HG02884 (cell line): ENCODE measurements around the gene CELF2.
A peak's percentile ranks its signal among the peaks of the same experiment; 100 is the strongest.

ENCODE experiments used
- ATAC-seq: cut with Tn5 transposase; IDR thresholded peaks from one replicate; pipeline ENCODE4 v1.9.1; 2021; ENCODE audit warnings: mild to moderate bottlenecking, moderate library complexity; ENCODE audit not compliant: unreplicated experiment

Gene CELF2

DNA sequence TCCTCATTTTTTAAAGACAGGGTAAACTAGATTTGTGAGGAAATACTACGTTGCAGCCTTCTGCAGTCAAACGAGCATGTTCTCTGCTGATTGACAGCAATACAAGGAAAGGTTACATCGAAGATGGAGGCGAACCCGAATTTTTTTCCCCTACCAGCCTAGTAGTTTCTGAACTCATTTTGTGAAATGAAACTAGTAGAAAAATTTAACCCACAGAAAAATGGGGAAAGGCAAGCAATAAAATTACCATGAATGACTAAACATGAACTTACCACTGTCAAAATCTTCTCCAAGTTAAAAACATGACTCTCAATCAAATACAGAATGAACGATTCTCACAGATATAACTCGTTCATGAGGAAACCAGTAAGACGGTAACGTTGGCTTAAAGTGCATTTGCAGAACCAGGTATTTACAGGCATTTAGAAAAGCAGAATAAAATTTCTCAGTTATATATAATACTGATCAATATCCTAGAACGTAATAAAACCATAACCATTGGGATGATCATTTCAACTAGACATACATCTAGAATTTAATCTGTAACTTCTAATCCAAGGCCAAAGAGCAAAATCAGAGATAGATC, 73.9 kb downstream of the CELF2 start:
- peak; percentile 53 for ATAC-seq

DNA sequence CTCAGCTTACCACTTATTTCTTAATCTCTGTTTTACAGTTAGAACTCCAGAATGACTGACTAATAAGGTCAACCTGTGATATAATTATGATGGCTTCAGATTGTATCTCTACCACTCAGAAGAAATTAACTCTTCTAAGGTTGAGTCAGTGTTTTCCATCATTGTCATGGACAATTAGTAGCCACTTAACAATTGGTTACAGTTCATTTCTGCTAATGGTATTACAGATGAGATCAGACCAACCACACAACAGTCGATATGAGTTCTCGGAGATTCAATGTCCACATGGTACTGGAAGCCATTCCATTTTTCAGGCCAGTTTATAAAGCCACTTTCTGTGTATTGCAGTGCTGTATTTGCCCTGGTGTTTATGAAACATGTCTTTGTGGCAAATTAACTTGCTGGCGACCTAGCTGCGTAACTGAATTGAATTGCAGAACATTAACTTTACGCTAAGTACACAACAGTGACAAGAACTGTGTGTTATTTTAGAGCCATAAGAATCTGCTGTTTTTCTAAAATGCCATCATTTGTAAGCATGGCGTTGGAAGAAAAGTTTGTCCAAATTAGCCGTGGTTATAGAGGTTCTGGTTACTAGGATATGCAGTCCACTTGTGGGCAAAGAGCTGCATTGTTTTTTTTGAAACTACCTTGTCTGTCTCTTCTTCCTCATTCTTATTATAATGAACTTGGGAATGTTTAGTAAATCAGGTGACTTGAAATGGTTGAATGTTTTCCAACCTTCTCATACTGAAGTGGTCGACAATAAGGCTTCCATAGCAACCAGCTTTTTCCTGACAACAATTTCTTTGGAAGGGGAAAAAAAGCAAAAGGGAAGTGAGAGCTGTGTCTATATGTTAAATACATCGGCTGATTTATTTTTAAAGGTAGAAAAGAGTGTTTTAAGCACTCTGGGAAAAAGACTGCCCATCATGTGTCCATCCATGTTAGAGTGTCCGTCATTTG, 76.4 kb downstream of the CELF2 start:
- no peak for ATAC-seq

DNA sequence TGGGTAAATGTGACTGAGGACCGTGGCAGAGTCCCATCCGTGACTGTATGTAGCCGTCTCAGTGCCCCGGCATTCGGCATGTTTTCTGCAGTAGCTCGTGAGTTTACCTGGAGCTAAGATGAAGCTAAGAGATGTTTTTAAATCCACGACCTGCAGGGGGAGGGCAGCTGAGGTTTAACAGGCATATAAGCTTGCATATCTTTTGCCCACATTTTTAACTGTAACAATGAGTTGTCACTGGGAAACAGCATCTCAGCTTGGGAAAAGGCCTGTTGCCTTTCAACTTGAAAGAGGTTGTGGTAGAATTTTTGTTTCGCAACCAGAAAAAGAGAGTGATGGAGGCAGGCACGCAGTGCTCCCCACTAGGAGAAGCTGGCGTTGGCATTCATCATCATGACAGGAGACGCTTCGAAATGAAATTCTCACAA, 77.7 kb downstream of the CELF2 start:
- no peak for ATAC-seq

DNA sequence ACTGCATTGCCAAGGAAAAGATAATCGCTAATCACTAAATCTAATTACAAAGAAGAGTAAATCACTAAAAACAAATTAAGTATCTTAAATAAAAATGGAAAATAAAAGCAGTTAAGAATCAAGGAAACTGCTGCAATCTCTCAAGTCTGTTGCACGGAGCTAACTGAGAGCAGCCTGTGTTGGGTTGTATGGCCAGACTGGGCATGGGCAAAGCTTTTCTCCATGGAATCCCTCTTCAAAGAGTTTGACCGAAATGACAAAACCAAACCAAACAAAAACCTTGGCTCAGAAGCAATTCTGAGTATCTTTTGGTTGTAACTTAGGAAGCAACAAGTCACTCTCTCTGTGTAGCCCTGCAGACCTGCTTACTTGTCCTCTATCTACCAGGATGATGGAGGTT, 78.8 kb downstream of the CELF2 start:
- ATAC-seq, result no peak

DNA sequence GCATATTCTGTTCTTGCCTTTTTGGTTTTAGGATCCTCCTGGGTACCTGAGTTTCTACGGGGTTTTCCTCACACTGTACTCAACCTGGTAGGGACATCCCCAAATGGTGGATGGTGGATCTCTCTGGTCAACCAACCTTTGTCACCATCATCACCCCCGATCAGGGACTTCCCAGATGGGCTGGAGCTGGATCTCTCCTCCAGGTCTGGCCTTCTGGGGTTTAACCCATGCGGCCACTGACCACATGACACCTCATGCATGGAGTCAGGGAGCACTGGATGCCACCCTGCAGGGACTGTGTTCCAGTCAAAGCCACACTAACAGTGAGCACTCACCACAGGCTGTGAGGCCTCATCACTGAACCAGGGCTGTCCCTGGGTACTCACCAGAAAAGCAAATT, 80.0 kb downstream of the CELF2 start:
- peak; percentile 67 for ATAC-seq

DNA sequence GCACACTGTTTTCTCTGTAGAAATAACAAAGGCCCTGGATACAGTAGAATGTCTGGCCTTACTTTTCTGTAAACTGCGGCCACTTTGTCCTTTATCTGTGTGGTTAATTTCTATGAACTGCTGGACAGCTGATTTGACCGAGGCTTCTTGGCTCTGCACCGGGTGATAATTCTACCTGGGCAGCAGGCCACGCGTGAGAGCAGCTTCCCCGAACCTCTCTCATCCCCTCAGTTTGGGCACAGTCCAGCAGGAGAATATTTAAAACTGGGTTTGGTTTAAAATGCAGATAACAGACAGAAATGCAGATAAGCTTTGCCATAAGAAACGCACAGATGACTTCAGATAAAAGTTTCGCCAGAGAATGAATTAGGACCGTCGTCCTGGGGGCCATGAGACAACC, 81.0 kb downstream of the CELF2 start:
- ATAC-seq, result no peak

DNA sequence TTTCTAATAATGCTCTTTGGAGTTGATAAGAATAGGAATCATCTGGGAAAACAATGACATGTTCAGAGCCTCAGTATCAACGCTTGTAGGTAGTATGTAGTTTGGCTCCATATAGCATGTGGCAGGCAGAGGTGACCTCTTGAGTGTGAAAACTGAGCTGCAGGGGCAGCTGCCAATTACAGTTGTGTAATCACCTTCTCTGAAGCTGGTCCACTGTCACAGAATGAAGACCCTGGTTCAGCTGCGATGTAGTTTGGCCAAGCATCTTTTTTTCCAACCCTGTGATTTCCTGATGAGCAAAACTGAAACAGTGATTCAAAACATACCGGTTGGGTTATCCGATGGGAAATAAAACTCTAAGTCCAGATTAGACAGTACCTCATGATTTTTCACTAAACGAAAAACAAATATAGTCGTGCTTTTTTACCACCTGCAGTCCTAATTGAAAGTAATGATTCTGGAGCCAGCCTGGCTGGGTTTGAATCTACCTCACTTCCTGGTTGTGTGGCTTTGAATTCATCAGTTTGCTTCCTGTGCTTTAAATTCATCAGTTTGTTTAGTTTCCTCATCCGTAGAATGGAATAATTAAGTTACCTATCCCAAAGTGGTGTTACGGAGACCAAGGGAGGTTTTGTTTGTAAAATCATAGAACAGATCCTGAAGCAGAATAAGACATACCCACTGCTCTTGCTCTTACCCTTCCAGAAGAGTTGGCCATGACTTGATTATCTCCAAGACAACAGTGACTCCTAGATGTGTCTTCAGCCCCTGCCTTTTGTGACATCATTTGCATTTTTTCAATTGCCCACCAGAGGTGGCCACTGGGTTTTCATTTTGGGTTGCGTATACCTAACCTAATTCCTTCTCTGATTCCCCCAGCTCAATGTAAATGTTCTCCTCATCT, 87.4 kb downstream of the CELF2 start:
- ATAC-seq, result no peak

DNA sequence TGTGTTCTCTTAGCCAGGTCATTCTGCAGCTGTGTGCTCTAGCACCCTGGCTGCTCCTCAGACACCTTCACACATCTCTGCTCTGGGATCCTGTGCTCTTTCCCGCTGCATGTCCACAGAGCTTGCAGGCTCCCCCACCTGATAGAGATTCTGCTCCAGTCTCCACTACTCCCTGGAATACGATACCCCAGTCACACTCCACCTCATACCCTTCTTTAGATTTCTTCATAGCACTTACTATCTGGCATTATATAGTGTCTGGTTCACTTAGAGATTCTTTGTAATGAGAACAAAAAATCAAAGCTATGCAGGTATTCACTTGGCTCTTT, 88.0 kb downstream of the CELF2 start:
- no peak for ATAC-seq

DNA sequence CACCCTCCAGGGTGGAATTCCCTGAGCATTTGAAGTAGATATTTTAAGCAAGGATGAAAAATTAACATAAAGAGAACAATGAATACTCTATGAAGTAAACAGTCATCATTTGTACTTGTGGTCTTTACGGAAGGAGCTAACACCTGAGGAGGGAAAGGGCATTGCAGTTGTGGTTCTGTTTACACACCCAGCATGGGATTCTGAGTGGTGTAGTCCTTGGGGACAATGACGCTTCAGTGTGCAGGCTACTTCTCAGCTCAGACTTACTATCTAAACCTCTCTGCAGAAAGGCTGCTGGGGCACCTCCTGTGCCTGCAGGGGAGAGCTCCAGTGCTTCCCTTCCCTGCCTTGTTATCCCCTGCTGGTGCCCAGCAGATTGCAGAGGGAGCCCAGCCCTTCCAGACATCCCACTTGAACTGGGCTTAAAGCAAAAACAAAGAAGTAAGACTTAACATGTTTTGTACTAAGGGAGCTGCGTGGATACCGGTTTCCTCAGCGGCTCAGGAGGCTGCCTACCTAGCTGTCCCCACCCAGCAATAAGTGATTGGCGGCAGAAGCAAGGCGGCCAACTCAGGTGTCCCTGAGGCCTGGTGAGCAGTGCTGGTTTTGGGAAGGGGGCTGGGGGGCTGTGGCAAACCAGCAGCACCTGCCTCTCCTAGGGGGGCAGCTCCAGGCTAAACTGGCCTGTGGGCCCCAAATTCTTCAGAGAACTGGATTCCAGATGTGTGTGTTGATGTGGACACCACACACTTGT, 89.1 kb downstream of the CELF2 start:
- peak; percentile 34 for ATAC-seq

DNA sequence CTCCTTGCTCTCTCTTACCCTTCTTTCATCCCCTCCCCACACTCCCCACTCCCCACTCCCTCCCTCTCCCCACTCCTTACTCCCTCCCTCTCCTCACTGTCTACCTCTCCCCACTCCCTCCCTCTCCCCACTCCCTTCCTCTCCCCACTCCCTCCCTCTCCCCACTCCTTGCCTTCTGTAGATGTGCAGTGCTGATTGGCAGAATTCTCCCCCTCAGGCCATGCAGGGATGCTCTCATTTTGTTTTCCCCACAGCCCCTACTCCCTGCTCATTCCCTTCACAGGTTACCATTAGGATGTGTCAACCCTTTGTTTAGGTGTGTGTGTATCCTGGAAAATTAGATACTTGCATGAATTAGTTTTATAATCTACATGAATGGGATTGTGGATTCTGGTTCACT, 90.3 kb downstream of the CELF2 start:
- ATAC-seq, result no peak

DNA sequence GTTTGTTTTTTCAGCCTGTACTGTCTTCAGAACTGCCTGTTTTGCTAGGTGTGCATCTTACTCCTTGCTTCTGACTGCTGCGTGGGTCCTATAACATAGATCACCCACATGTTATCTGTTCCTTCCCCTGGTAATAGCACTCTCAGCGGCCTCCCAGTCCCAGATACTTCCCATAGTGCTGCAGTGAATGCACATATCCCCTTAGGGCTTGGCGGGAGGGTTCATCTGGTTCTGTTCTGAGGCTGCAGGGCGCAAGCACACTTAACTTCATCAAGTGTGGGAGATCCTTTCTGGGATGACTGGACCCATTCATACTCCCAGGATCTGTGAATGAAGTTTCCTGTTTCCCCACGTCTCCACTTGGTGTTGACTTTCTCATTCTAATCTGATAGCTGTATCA, 90.7 kb downstream of the CELF2 start:
- no peak for ATAC-seq

DNA sequence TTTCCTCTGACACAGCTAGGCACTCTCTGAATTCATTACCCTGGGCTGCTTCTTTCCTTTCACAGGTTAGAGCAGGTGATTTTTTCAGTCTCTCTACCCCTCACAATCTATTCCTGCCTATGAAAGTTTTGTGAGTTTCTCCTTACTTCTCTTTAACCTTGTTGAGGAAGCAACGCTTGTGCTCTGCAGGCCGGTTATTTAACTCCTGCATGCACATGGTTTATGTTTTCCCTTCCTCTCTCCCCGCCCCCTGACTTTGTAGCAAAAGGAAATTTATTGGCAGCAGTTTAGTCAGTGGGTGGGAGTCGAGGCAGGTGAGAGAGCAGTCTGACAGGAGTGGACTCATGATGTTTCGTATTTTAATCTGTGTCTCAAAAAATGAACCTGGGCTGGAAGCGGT, 91.9 kb downstream of the CELF2 start:
- no peak for ATAC-seq

DNA sequence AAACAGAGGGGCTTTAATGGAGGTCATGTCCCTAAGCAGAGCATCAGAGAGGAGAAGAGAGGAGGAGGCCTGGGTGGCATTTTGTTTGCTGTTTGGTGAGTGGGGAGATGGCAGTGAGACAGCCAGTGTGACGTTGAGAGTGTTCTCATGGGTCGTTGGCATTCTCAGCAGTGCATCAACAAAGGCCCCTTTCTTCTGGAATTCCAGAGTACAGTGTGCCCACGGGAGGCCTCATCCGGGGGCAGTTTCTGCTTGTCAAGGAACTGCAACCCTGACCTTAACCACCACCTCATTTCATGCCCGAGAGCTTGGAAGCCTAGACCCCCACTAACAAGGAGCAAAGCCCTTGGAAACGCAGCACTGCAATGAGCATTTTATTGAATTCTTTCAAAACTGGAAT, 92.9 kb downstream of the CELF2 start:
- no peak for ATAC-seq

DNA sequence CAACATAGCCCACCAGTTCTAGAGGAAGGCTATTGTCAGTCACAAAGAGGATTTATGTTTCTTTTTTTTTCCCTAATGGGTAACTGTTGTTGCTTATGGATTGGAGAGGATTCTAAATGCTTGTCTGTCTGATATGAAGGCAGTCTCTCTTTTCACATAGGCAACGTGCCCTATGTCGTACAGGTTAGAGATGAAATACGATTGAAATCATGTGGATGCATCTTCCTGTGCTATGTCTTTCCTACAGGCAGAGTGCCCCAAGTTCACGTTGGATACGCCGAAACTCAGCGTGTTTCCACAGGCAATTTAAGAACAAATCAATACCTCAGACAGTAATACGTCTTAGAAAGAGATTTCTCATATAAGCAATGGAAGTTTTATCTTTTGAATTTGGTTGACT, 93.8 kb downstream of the CELF2 start:
- no peak for ATAC-seq

DNA sequence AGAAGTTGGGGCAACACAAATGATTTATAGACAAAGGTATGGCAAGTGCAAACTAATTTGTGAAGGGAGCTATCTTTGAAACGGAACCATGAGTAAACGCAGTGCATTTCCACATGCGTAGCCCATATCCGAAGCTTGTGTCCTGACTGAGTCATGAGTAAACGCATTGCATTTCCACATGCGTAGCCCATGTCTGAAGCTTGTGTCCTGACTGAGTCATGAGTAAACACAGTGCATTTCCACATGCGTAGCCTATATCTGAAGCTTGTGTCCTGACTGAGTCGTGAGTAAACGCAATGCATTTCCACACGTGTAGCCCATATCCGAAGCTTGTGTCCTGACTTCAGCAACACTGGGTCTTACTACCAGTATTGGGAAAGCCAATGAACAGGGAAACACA, 95.0 kb downstream of the CELF2 start:
- ATAC-seq, result no peak

DNA sequence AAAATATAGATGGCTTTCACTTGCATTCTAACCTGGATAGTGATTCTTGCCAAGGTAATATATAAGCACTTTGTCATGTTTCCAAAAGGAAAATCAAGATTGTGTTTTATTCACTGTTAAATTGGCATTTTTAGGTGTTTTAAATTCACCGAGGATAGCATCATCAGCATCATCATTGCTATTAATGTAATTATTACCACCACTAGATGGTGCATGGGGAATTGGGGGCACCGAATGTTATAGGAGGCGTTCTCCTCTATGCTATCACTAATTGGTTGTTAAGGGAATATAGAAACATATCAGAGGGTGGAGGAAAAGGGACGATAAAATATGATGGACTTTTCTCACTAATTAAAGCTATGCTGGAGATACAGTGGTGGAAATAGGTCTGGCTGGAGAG, 95.5 kb downstream of the CELF2 start:
- peak; percentile 78 for ATAC-seq

DNA sequence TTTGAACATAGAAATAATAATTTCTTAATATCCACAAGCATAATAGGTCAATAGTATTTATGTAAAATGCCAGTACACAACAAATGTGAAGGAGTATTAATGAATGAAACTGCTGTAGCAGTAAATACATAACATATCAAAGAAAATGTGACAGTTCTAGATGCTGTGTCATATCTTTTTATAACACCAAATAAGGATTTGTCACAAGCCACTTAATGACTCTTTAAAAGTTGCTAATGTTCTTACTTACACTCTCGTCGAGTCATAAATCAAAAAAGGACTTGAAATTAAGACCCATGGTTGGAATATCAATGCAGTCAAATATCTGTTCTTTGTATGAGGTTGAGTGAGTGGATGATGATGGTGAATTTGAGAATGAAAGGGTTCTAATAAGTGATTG, 96.6 kb downstream of the CELF2 start:
- ATAC-seq, result no peak

DNA sequence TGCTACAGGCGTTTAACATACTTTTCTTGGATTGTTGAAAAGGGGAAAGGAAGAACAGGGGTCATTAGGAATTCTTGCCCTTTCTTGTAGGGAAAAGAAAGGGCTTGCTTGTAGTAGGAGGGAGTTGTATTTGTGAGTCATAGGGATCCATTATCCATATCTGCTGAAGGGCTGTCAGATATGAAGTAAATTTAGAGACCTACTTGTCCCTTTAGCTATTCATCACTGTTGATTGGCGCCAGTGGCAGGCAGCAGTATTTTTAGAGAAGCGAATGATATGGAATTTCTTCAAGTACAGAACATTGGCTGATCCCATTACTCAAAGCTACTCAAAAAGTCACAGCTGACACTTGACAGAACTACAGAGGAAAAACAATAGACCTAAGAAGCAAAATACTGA, 97.7 kb downstream of the CELF2 start:
- ATAC-seq, result no peak

DNA sequence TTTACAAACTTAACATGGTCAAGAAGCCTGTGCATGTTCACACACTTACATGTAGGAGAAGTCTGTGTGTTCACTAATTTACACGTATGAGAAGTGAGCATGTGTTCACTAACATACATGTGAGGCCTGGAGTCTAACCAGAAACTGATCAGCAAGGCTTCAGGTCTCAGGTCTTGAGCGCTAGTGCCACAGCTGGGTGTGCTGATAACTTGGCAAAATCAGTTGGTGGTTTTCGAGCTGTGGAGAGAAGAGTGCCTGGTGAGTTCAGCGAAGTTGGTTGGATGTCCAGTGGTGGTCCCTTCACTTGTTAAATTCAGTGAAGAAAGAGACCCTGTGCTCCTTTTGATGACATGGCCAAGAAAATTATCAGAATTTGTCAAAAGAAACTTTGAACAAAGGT, 98.7 kb downstream of the CELF2 start:
- no peak for ATAC-seq

DNA sequence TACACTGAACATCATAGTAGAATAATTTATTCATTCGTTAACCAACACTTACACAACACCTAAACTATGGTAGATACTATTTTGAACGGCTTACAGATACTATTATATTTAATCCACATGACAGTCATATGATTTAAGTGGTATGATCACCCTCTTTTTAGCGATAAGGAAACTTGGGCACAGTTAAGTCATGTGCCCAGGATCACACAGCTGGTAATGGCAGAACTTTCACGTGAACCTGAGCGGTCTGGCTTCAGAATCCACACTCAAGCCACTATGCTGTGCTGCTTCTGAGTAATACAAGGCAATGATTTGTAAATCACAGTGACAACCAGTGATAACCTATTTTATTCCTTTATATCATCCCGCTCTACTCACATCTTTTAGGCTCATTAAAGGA, 99.1 kb downstream of the CELF2 start:
- no peak for ATAC-seq

DNA sequence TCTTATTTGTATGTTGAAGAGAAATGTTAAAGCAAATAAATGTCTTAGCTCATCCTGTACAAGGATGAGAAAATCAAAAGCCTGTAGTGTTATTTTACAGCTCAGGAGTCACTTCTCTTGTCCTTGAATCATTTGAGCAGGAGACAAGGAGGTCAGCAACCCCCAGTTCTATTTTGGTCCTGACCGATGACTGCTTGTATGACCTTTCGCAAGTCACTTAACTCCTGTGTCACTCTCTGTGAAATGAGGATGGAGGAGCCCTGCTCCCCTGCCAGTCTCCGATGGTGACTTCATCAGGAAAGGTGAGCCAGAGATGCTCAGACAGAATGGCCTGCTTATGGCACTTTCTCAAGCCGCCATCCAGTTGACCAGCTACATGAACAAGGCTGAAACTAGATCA, 101.0 kb downstream of the CELF2 start:
- ATAC-seq, result no peak
